Endothelial cell (in vitro differentiated cells): Measurements from ENCODE around the gene TRIM10. TPM values are rescaled to one million over a fixed set of nuclear protein-coding genes. Genes with fewer than 3 reads are reported as not detected.

Experiments used
- DNase-seq: peaks from one replicate; pipeline ENCODE4 v3.0.0; 2021; ENCODE audit warnings: low spot score
- H3K27ac Mint-ChIP-seq: one replicate; pipeline ENCODE4 v1.8.0; 2021; ENCODE audit warnings: mixed read lengths, inconsistent platforms; ENCODE audit not compliant: unreplicated experiment
- H3K27me3 Mint-ChIP-seq: one replicate; pipeline ENCODE4 v1.8.0; 2021; ENCODE audit warnings: mild to moderate bottlenecking, moderate library complexity, mixed read lengths, inconsistent platforms; ENCODE audit not compliant: unreplicated experiment
- H3K36me3 Mint-ChIP-seq: one replicate; pipeline ENCODE4 v1.8.0; 2021; ENCODE audit warnings: mild to moderate bottlenecking, low read depth, mixed read lengths, inconsistent platforms; ENCODE audit not compliant: unreplicated experiment
- H3K4me1 Mint-ChIP-seq: one replicate; pipeline ENCODE4 v1.8.0; 2021; ENCODE audit warnings: mild to moderate bottlenecking, mixed read lengths, inconsistent platforms; ENCODE audit not compliant: unreplicated experiment
- H3K4me3 Mint-ChIP-seq: one replicate; pipeline ENCODE4 v1.8.0; 2021; ENCODE audit warnings: mild to moderate bottlenecking, mixed read lengths, inconsistent platforms; ENCODE audit not compliant: unreplicated experiment
- H3K9me3 Mint-ChIP-seq: one replicate; pipeline ENCODE4 v1.8.0; 2021; ENCODE audit warnings: mixed read lengths, inconsistent platforms; ENCODE audit not compliant: unreplicated experiment
- CTCF ChIP-seq: fragments of 200-600 bp; sonication (generic); IDR thresholded peaks from one replicate; pipeline ENCODE4 v1.5.0; 2021; ENCODE audit warnings: antibody characterized with exemption; ENCODE audit not compliant: unreplicated experiment
- total RNA-seq: library from RNA; stranded (reverse); fragmentation: NEBNext Ultra II Directional; extraction: Animal tissue kit (Norgen Biotek cat#: 25700); gene quantifications from one replicate; pipeline ENCODE4 v1.2.1, GENCODE V29; 2021; ENCODE audit not compliant: unreplicated experiment

Gene TRIM10
- total RNA-seq, 1 donor from 2014 or later: not detected

GRCh38 chr6:30162265-30163089, 1.5 kb upstream of the TRIM10 start:
- TF ChIP-seq CTCF: no peak
- Mint-ChIP-seq H3K4me1 (no peaks in the 10 kb centered on the region), H3K4me3 (no peak overlapping the region), H3K27ac (no peak overlapping the region), H3K36me3 (no peaks in the 10 kb centered on the region), H3K27me3 (peaks cover 2% of the 10 kb centered on the region), H3K9me3 (no peaks in the 10 kb centered on the region)
- no peak for DNase-seq

- Mint-ChIP-seq H3K27ac (no peak overlapping the region), H3K4me3 (no peak overlapping the region), H3K9me3 (no peaks in the 10 kb centered on the region), H3K27me3 (peaks cover 3% of the 10 kb centered on the region), H3K36me3 (no peaks in the 10 kb centered on the region), H3K4me1 (peaks cover 2% of the 10 kb centered on the region)
- no peak for TF ChIP-seq CTCF
- no peak for DNase-seq
Measured at GRCh38 chr6:30160008-30160784, 815 bp downstream of the TRIM10 start.

- no peak overlapping the region for H3K4me3 Mint-ChIP-seq
- DNase-seq: no peak
- no peaks in the 10 kb centered on the region for H3K36me3 Mint-ChIP-seq
- H3K27ac Mint-ChIP-seq: no peak overlapping the region
- H3K4me1 Mint-ChIP-seq: peaks cover 2% of the 10 kb centered on the region
- peaks cover 2% of the 10 kb centered on the region for H3K27me3 Mint-ChIP-seq
- no peaks in the 10 kb centered on the region for H3K9me3 Mint-ChIP-seq
- TF ChIP-seq CTCF: no peak
Measured at GRCh38 chr6:30158475-30159040, 2.5 kb downstream of the TRIM10 start.

DNA sequence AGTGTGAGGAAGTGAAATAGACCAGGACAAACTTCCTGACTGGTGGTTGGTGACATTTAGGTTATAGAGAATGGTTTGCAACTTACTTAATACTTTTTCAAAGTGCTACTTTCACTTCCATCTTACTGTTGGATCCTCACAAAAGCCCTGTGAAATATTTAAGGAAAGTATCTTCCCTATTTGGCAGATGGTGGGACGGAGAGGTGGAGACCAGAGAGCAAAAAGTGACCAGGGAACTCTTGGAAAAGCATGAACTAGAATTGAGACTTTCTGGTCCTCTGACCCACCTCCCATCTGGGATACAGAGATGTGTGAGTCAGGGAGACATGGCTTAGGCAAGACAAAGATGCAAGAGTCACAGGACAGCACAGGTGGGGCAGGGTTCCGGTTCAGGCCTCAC, 3.0 kb downstream of the TRIM10 start:
- TF ChIP-seq CTCF: no peak
- H3K4me1 Mint-ChIP-seq: peaks cover 2% of the 10 kb centered on the region
- H3K4me3 Mint-ChIP-seq: no peak overlapping the region
- H3K27ac Mint-ChIP-seq: no peak overlapping the region
- no peak for DNase-seq
- H3K27me3 Mint-ChIP-seq: peaks cover 3% of the 10 kb centered on the region
- no peaks in the 10 kb centered on the region for H3K9me3 Mint-ChIP-seq
- H3K36me3 Mint-ChIP-seq: no peaks in the 10 kb centered on the region

DNA sequence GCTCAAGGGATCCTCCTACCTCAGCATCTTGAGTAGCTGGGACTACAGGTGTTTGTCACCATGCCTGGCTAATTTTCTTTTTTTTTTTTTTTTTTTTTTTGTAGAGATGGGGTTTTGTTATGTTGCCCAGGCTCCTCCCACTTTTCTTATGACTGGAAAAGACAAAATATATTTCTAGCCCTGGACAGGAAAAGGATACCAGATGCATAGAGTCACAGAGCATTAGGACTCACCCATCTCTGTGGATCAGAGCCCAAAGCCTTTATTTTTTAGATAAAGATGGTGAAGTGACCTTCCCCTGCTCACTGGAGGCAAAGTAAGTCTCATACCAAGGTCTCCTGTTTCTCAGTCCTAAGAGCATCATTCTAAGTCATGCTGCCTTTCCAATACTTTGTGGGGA, 3.4 kb downstream of the TRIM10 start:
- H3K27ac Mint-ChIP-seq: no peak overlapping the region
- H3K9me3 Mint-ChIP-seq: no peaks in the 10 kb centered on the region
- no peak for TF ChIP-seq CTCF
- peaks cover 2% of the 10 kb centered on the region for H3K4me1 Mint-ChIP-seq
- no peaks in the 10 kb centered on the region for H3K36me3 Mint-ChIP-seq
- DNase-seq: no peak
- no peak overlapping the region for H3K4me3 Mint-ChIP-seq
- peaks cover 3% of the 10 kb centered on the region for H3K27me3 Mint-ChIP-seq
